DMS53 treated with DMSO at 0.1 percent for 48 hours (cell line): ENCODE measurements around the gene ARHGAP26.
"Not testable (repeated sequence)": the region's sequence is repeated elsewhere in the genome, so short reads cannot be mapped to it uniquely, and the experiment has no call there.

Experiments
- DNase-seq: peaks from one replicate; lab custom pipeline; 2025; ENCODE audit not compliant: unreplicated experiment; lab: John Stamatoyannopoulos, UW

The ARHGAP26 gene

DNA sequence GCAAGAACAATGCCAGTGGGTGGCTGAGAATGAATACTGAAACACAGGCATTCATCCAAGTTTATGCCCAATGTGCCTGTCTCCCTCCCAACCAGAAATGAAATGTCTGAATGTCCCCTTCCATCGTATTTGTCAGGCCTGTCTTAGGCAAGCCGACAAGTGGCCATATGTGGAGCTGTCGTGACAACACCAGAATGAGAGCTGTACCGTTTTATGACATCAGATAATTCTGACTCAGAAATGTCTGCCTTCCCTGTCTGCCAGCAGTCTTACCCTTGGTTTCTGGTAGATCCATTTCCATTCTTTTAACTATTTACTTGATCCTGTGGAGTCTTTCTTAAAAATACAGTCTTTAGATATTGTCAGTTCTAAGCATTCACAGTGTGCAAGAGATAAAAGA lies 421.5 kb downstream of the ARHGAP26 start:
- DNase-seq = no peak

DNA sequence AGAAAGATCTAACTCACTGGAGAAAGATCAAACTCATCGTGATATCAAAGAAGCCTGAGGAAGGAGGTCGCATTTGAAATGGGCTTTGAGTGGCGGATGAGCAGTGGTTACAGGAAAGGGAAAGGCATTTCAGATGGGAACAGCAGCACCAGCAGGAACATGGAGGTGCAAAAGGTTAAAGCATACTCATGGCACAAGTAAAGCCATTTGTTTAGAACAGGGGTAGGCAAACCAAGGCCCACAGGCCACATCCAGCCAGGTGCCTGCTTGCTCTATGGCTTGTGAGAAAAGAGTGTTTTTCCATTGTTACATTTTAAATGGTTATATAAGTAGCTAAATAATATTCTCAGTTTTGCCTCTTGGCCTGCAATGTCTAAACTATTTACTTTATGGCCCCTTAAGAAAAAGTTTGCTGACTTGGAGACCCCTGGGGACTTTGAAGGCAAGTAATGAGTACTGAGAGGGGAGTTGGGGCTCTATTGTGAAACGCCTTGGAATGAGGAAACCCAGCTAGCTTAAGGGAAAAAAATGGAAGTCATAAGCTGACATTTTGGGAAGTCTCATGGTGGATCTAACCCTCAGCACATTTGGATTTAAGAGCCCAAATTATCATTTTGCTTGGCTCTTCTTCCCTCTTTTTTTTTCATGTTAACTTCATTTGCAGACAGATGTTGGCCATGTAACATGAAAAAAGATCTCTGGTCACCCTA lies 422.2 kb downstream of the ARHGAP26 start:
- no peak for DNase-seq

DNA sequence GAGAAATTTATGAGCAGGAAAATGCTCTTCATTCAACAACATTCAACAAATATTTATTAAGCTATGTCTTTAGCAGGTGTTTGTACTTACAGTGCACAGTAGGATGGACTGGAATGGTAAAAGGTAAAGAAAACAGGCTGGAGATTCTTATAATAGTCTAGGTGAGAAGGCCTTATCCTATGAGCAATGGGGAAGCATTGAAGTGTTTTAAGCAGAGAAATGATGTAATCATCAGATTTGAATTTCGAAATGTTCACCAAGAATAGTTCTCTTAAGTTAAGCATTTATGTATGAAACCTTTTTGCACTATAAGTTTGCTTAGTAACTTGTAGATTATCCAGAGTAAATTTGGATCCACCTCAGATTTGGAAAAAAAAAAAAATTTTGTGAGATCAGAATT lies 424.0 kb downstream of the ARHGAP26 start:
- DNase-seq = no peak

DNA sequence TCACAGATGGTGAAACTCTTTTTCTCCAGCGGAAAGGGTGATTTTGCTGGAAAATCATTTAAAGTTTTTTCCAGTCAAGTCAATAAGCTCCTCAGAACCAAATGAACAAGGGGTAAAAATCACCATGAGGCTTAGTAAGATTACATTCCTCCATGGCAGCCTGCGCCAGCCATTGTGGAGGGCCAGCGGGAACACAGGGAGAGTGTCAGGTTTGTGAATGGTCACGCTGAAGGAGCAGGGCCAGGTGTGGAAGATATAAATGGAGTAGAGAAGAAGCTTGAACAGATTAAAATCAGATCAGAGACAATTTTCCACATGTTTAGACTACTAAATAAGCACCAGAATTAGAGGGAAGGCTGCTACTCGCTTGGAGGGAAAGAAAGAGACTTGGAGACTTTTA lies 424.5 kb downstream of the ARHGAP26 start:
- DNase-seq = no peak

DNA sequence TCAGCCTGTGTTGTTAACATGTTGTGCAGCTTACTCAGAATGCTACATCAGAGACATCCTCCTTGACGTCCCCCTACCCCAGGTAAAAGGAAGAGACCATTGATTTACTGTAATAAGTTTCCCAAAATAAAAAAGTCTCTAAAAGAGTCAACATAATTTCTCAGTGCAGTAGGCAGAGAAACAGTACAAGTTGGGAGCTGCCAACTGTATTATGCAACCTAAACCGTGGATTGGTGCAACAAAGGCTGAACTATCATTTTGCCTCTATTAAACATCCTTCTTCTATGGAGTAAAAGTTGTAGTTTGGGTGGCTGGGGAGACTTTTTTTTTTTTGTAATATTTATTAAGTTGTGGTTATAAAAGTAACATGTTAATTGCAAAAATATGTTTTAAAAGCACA lies 425.3 kb downstream of the ARHGAP26 start:
- no peak for DNase-seq

DNA sequence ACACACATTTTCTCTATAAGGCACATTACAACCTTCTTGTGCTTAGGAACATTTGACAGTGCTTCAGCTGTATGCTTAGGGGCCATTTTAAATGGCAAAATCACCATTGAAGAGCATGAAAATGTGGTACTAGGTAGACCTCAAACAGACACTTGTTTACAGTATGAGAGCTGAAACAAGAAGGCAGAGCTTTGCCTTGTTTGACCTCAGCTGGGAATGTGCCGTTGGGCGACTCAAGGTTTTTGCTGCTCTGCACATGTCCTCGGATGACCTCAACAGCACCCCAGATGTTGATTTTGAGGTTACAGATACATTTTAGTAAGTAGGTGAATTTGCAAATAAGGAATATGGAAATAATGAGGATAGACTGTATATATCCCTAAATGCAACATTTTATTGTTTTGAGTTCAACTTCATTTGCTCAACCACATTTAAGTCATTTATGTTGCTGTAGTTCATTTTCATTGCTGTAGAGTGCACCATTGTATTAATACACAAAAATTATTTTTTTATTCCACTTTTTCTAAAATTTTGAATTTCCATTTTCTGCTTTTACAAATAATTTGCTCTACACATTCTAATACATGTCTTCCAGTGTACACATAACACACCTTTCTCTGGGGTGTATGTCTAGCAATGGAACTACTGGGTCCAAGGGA lies 426.6 kb downstream of the ARHGAP26 start:
- no peak for DNase-seq

DNA sequence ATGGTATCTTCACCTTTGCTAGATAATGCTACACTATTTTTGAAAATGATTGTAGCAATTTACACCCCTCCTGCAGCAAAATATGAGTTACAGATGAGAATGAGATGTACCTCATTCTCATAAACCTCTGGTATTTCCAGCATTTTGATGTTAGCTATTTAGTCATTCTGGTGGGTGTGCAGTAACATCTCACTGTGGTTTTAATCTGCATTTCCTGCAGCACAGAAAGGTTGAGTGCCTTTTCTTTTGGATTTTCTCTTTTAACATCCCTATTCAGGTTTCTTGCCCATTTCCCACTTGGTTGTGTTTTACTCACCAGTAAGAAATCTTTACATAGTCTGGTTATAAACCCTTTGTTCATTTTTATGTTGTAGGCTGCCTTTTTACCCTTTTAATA lies 427.1 kb downstream of the ARHGAP26 start:
- no peak for DNase-seq

DNA sequence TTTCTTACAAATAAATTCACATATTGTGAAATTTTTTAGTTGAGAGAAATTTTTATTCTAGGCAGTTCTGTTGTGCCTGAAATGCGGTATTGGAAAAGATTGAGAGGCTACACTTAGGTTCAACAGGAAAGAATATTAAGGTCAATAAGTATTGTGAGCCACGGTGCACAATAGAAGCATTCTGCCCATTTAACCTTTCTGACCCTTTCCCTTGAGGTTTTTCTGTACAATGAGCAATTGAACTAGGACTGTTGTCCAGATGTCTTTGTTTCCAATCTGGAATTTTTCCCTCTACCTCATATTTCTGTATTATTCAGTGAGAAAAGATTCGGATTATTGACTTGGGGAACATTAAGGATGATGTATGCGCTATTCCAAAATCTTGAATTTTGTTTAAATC lies 428.2 kb downstream of the ARHGAP26 start:
- no peak for DNase-seq

DNA sequence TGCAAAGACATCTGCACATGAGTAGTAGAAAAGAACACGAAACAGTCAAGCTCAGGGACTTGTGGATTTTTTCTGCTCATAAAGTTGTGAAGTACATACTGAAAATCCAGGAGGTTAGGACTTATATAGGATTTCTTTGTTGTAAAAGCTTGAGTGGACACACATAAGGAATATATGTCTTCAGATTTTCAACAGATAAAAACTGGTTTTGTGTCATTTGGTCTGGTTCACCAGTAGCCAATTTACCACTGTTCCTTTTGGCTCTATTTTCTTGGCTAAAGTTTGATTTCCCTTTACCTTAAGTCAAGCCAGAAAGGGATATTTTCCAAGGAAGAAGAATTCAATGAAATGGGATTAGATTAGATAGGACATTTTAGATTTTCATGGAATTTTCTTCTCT lies 429.0 kb downstream of the ARHGAP26 start:
- DNase-seq = no peak

DNA sequence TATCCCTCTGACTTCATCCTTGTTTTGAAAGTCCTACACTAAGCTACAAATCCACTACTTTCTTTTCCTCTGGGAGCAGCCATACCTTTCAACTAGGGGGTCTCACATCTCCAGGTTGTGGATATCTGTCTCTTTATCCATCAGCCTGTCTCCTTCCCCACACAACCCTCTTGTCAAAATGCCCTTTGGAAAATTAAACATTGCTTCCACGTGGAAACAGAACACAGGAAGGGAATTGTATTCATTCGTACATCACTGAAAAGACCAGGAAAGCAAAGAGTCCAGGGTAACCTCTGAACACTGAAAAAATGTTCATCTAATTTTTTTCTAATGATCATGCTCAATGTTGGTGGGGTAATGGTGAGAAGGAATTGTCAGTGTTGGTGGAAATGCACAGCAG lies 429.7 kb downstream of the ARHGAP26 start:
- DNase-seq = no peak

DNA sequence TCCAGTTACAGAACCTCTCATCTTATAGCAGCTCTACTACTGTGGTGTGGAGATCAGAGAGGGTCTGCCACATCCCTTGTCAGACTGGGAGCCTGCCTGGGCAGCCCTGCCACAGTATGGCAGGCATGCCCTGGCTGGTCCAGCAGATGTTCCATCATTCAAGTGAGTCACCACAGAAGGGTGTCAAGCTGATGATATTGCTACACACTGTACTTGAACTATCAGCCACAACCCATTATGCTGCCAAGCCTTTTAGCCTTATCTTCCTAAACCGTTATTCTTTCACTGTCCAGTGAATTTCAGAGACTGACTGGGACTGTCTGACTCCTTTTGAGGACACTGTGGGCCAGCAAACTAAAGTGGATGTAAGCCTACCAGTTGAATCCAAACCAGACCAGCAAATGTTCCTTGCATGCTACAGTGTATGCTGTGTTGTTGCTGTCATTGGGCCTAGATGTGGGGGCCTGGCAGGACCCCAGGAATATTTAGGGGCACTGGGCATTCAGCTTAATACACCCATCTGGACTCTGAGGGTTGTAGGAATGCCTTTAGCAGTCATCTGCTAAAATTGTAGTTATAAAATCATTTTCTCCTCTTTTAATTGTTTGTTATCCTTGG lies 430.7 kb downstream of the ARHGAP26 start:
- DNase-seq = no peak

DNA sequence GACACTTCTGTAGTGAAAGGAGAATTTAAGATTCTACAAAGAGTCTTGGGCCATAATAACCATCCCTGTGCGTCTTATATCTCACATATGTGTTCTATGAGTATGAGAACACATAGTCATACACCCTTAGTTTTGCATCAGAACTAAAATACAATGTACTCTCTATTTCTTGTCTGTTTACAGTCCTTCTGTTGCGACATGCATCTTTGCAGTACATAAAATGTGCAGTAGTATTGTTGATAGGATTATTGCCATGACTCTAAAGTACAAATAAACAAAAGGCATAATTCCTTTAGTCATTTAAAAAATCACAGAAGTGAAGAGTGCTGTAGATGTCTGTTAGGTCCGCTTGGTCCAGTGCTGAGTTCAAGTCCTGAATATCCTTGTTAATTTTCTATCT lies 431.4 kb downstream of the ARHGAP26 start:
- DNase-seq = no peak

DNA sequence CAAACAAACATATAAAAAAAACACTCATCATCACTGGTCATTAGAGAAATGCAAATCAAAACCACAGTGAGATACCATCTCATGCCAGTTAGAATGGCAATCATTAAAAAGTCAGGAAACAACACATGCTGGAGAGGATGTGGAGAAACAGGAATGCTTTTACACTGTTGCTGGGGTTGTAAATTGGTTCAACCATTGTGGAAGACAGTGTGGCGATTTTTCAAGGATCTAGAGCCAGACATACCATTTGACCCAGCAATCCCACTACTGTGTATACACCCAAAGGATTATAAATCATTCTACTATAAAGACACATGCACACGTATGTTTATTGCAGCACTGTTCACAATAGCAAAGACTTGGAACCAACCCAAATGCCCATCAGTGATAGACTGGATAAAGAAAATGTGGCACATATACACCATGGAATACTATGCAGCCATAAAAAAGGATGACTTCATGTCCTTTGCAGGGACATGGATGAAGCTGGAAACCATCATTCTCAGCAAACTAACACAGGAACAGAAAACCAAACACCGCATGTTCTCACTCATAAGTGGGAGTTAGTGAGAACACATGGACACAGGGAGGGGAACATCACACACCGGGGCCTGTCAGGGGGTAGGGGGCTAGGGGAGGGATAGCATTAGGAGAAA lies 433.3 kb downstream of the ARHGAP26 start:
- not testable (repeated sequence) for DNase-seq

DNA sequence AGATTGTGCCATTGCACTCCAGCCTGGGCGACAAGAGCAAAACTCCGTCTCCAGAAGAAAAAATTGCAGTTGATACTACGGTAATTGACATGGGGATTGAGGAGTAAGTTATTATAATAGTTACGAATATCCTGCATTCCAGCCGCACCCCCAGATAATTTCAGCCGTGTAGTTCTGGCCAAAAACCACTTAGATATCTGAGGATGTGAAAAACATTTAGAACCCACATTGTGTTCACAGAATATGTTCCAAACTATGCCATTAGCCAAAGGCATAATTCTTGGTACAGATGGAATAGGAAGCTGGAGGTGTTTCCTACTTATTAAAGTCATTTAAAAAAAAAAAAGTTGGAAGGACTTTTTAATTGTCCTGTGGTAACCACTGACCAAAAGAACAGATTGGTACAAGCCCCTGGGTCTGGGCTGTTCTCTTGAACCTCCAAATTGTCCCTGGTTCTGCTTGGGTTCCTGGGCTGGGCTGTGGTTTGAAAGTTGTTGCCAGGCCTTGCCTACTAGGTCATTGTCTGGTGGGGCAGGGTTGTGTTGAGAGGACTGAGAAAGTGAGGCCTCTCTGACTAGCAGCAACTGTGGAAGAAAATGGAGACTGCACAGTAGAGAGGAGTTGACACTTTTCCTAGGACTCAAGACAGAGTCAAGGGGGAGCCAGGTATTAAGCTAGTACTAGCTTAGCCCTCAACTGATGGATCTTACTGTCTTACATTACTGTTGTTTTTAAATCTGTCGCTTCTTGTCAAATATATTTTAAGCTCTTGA lies 434.5 kb downstream of the ARHGAP26 start:
- no peak for DNase-seq

DNA sequence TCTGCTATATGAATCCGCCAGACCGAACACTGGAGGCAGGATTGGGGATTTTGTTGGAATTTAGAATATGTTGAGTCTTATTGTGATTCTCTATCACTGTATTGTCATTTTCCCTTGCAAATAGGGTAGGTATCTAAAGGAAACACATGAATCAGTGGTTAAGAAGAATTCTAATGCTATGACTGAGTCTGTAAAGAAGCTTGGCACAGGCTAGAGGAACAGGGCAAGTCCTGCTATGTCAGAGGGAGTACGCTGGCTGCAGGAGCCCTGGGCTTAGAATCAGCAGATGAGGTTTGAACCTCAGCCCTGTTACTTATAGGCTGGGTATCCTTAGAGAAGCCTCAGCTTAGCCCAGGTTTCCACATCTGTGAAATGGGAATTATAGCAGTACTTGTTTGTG lies 435.2 kb downstream of the ARHGAP26 start:
- no peak for DNase-seq

DNA sequence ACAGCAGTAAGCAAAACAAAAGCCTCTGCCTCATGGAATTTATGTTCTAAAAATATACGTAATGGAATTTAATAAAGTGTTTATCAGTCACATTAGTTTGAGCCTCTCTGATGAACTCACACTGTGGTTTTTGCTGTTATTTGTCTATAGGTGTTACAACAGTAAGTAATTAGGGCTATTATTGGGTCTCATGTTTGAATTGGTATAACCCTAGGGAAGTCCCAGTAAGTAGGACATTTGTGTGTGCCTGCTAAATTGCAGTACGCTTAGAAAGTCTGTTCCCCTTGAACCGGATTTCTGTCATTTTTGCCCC lies 435.7 kb downstream of the ARHGAP26 start:
- DNase-seq = no peak

DNA sequence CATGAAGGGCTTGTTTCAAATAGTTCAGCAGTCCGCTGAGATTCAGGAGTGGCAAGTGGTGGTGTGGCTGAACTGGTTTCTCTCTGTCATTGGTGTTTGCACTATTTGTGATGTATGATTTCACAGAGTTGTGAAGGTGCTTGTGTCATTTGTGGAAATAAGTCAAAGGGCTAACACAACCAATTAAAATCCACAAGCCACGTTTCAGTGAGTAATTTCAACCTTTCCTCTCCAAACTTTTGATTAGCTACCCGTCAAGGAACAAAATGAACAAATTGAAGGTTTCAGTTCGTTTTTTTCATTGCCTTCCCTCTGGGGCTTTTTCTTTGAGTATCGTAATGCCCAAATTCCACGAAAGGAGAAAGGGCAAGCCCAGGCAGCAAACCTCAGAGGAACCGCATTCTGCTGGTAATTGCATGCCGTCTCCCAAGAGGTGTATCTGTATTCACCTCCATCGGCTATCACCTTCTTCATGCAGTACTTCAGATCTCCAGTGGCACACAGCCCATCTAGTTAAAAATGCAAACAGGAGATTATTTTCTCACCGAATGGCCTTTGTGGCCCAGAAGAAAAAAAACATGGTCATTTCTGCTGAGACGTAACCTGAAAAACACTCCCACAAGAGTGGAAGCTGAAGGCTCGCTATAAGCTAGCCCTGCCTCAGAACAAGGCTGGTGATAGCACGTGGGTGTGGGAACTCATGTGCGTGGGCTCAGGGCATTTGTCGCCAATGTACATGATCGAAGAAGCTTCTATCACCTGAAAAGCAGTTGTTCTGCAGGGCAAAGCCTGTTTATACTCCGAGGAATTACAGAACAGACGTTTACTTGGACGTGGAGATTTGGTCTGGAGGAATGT lies 436.2 kb downstream of the ARHGAP26 start:
- DNase-seq = no peak

DNA sequence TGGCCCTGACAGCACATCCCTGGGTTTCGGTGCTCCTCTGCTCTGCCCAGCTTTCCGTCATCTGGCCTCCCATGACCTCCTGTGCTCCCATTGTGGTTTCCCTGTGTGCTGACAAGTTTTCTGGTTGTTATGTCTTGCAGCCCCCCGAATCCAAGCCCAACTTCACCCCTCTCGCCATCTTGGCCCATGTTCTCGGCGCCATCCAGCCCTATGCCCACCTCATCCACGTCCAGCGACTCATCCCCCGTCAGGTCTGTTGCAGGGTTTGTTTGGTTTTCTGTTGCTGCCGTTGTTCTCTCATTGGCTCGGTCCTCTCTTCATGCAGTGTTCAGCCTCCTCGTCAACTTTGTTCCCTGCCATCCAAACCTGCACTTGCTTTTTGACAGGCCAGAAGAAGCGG lies 436.9 kb downstream of the ARHGAP26 start:
- DNase-seq = no peak

DNA sequence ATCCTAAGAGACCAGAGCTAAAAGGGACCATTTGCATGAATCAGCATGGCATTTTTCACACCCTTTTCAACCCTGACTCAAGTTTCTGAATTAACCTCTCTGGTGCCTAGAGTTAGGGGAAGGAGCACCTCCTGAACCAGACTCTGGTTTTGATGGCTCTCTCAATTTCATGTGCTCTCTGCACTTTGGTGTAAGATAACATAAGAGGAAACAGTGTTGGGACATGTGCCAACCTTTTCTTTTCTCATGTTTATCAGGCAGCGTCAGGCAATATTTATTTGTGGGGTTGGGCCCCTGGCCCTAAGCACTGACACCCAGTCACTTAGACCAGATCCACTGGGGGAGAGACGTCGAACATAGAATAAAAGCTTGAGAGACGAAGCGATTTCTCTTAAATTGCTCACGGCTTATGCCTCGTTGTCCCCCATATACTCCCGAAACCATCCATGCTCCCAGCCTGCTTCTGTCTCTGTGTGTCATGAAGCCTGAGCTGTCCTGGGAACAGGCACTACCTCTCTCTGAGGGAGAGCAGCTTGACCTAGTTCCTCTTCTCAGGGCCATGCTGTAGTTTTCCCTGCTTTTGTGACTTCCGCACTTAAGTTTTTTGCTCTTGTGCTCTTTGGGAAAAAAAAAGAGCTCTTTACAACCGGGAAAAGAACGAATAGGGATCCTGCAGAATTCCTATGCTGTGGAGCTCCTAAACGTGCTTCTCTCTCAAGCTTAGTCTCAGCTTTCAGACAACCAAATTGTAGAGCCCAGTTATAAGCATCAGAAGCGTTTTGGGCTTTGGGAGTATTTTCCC lies 437.6 kb downstream of the ARHGAP26 start:
- DNase-seq = no peak

DNA sequence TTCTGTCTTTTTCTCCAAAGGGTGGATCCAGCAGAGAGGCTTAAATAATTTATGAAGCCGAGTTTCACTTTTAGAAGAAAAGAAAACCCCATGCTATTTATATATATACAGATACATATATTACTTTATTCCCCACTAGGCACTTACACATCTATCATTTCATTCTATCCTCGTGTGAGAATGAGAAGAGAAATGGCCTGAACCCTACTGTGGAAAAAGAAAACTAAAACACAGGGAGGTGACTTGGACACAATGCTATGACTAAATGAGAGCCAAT lies 438.1 kb downstream of the ARHGAP26 start:
- no peak for DNase-seq
